Pancreas (tissue), 10 donors: Measurements from ENCODE around the gene TOX3. TPM values are rescaled to one million over a fixed set of nuclear protein-coding genes. Genes with fewer than 3 reads are reported as not detected.

ENCODE experiments used
- ATAC-seq, 4 donors: fragments of 200-7000 bp; cut with Tn5 transposase; one replicate each; pipeline versions ENCODE4 v1.8.0 to v1.9.1; 2020; ENCODE audit warnings: mild to moderate bottlenecking in 4 of 4, moderate library complexity in 4 of 4
- DNase-seq, 6 donors: peaks; one replicate each; pipeline ENCODE4 v3.0.0-alpha.2; 2020
- FAIRE-seq: peaks from 2 replicates; lab custom pipeline; 2012; peaks lifted over from hg19 to GRCh38; lab: Jason Lieb, UNC
- H3K27ac ChIP-seq, 4 donors: fragments of 200-600 bp; sonication (generic); 1 replicate in 3 of 4; 2 replicates in 1 of 4; pipeline versions ENCODE4 v1.5.0 to v1.8.0; 2020
- H3K27me3 ChIP-seq, 4 donors: fragments of 200-600 bp; one replicate each; pipeline ENCODE4 v1.8.0; 2021
- H3K36me3 ChIP-seq, 3 donors: fragments of 200-600 bp; sonication (generic) in 1 of 3; one replicate each; pipeline versions ENCODE4 v1.5.0 to v1.8.0; 2020 to 2021
- H3K4me1 ChIP-seq, 3 donors: fragments of 200-600 bp; one replicate each; pipeline ENCODE4 v1.8.0; 2021
- H3K4me3 ChIP-seq, 4 donors: fragments of 200-600 bp; sonication (generic) in 2 of 4; one replicate each; pipeline versions ENCODE4 v1.5.0 to v1.8.0; 2020 to 2021
- H3K9me3 ChIP-seq, 4 donors: fragments of 200-600 bp; one replicate each; pipeline ENCODE4 v1.8.0; 2021
- WGBS, 2 donors: extraction: QIAGEN DNeasy Blood & Tissue Kit; methylation state at CpG; one replicate each; pipeline ENCODE4 v1.1.7; 2013; 5-methylcytosine and 5-hydroxymethylcytosine counted together
- intact Hi-C, 3 donors: fragments of 100-400 bp; cut with DNase I; formaldehyde crosslinking; loops; one replicate each; pipeline versions ENCODE4 v1.11.1 to v1.14.2; 2022
- polyA plus RNA-seq, 2 donors: library from polyadenylated mRNA; stranded (reverse); fragments of 200-250 nt; gene quantifications; one replicate each; pipeline ENCODE4 v1.2.3, GENCODE V29; 2013
- total RNA-seq, 6 donors: library from RNA; stranded (reverse); fragmentation: NEBNext Ultra II Directional in 4 of 6; extraction: Animal tissue kit (Norgen Biotek cat#: 25700) in 4 of 6; gene quantifications; one replicate each; pipeline versions ENCODE4 v1.2.1 to v1.2.4, GENCODE V29; 2021 to 2023
- TF ChIP-seq, protein P1 (sequence below), 4 donors: fragments of 200-600 bp; sonication (generic) in 3 of 4; IDR thresholded peaks; one replicate each; pipeline versions ENCODE4 v1.5.0 to v1.8.0; 2021; ENCODE audit warnings: antibody characterized with exemption in 4 of 4
- donor health status: healthy with polysubstance abuse.
- donor health status: DM: no; HTN: no; CAD: no; lungs with moderate emphysema.
- donor health status: DM: no; HTN: no; CAD: no.
- donor health status: control.
- donor health status: control.
- donor health status: Bipolar disorder and iron deficiency.
- donor health status: DM: yes; HTN: yes; CAD: no.
- donor health status: DM: no; HTN: no; CAD: no.
- donor health status: DM: no; HTN: no; CAD: no.
- donor health status: DM: yes; HTN: yes; CAD: no.

Gene TOX3
- total and polyA plus RNA-seq, 8 donors, result 1.1 to 6.1 (median 4.2) TPM

DNA sequence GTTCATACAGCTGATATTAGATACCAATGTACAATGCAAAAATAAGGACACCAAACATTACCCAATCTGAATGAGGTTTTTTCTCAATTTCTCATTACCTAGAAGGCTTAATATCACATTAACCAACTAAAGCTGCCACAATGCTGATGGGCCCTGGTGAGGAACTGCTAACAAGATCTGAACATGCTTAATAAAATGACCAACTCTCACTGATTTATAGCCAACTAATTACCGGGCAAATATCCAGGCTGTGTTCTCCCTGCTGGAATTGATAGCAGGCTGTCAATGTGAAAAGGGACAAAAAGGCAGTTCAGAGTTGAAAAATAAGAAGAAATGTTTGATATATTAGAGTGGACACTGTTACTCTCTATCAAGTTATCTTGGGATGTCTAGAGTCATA lies 124.6 kb downstream of the TOX3 start:
- intact Hi-C loops, result no loop called here
- WGBS, 2 donors, result 72% methylated on average over 1 of the region's 1 CpG
- Histone ChIP-seq H3K9me3 (no peaks in the 10 kb centered on the region), H3K4me3 (no peak overlapping the region), H3K27ac (no peak overlapping the region), H3K36me3 (no peaks in the 10 kb centered on the region), H3K4me1 (no peaks in the 10 kb centered on the region), H3K27me3 (no peaks in the 10 kb centered on the region)
- ATAC-seq (no peak), FAIRE-seq (no peak), DNase-seq (no peak)
- TF ChIP-seq, protein P1, sequence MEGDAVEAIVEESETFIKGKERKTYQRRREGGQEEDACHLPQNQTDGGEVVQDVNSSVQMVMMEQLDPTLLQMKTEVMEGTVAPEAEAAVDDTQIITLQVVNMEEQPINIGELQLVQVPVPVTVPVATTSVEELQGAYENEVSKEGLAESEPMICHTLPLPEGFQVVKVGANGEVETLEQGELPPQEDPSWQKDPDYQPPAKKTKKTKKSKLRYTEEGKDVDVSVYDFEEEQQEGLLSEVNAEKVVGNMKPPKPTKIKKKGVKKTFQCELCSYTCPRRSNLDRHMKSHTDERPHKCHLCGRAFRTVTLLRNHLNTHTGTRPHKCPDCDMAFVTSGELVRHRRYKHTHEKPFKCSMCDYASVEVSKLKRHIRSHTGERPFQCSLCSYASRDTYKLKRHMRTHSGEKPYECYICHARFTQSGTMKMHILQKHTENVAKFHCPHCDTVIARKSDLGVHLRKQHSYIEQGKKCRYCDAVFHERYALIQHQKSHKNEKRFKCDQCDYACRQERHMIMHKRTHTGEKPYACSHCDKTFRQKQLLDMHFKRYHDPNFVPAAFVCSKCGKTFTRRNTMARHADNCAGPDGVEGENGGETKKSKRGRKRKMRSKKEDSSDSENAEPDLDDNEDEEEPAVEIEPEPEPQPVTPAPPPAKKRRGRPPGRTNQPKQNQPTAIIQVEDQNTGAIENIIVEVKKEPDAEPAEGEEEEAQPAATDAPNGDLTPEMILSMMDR (IDR thresholded peaks at IDR 0.05), result no peak

DNA sequence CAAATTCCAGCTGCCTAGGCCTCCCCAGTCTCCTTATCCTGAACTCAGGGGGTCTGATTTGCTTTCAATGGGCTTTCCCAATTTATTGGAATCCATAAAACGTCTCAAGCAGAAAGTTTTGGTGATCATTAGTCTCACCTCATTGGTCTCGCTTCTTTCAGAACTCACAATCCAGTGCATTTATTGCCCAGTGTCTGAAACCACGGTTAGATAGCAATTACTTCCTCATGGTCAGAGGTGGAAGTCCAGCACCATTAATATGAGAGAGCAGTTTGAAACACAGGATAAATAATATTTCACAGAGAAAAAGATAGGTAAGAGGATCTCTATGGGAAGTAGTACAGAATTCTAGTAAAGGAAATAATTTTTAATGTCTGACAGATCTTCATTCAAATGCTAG lies 128.7 kb downstream of the TOX3 start:
- DNase-seq (no peak), FAIRE-seq (no peak), ATAC-seq (no peak)
- Histone ChIP-seq H3K27ac (no peak overlapping the region), H3K4me1 (no peaks in the 10 kb centered on the region), H3K9me3 (no peaks in the 10 kb centered on the region), H3K36me3 (no peaks in the 10 kb centered on the region), H3K4me3 (no peak overlapping the region), H3K27me3 (no peaks in the 10 kb centered on the region)
- 72 to 80% methylated on average over 3 of the region's 3 CpGs for WGBS, 2 donors
- TF ChIP-seq, protein P1 (IDR thresholded peaks at IDR 0.05), result no peak
- intact Hi-C loops, result no loop called here

DNA sequence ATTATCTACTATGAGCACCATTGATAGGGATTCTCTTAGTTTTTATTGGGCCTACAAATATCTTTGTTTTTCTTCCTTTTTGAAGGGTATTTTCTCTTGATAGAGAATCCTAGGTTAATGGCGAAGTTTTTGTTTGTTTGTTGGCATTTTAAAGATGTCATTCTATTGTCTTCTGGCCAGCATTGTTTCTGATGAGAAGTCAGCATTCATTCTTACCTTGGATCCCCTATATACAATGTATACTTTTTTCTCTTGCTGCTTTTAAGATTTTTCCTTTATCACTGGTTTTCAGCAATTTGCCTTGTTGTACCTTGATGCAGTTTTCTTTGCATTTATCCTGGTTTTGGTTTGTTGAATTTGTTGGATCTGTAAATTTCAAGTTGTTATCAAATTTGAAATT lies 130.1 kb downstream of the TOX3 start:
- Histone ChIP-seq H3K9me3 (no peaks in the 10 kb centered on the region), H3K27me3 (no peaks in the 10 kb centered on the region)
- 75 to 93% methylated on average over 1 of the region's 1 CpG for WGBS, 2 donors

DNA sequence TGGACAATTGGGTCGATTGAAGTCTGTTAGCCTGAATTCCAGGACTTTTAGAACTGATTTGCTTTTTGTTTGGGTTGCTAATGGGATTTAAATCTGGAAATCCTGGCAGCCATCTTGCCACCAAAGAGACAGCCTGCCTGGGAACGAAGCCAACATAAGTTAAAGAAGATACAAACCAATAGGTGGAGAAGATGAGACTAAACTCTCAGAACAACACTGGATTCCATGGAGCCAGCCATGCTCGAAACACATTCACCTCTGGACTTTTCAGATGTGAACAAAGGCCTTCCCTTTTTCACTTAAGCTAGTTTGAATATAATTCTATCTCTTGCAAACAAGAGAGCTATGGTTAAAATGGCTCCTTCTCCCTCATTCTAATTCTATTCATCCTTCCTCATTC lies 135.9 kb downstream of the TOX3 start:
- Histone ChIP-seq H3K27ac (no peak overlapping the region), H3K4me1 (no peaks in the 10 kb centered on the region), H3K27me3 (no peaks in the 10 kb centered on the region), H3K36me3 (no peaks in the 10 kb centered on the region), H3K4me3 (no peak overlapping the region), H3K9me3 (no peaks in the 10 kb centered on the region)
- 65 to 73% methylated on average over 3 of the region's 3 CpGs for WGBS, 2 donors
- intact Hi-C loops, result no loop called here
- TF ChIP-seq, protein P1 (IDR thresholded peaks at IDR 0.05), result no peak
- ATAC-seq (no peak), FAIRE-seq (no peak), DNase-seq (no peak)

More for the DNA sequence above, 130.1 kb downstream of the TOX3 start:
- TF ChIP-seq, protein P1 (IDR thresholded peaks at IDR 0.05), result no peak
- Histone ChIP-seq H3K4me3 (no peak overlapping the region), H3K36me3 (no peaks in the 10 kb centered on the region), H3K4me1 (no peaks in the 10 kb centered on the region), H3K27ac (no peak overlapping the region)
- FAIRE-seq (no peak), DNase-seq (no peak), ATAC-seq (no peak)
- intact Hi-C loops, result no loop called here

DNA sequence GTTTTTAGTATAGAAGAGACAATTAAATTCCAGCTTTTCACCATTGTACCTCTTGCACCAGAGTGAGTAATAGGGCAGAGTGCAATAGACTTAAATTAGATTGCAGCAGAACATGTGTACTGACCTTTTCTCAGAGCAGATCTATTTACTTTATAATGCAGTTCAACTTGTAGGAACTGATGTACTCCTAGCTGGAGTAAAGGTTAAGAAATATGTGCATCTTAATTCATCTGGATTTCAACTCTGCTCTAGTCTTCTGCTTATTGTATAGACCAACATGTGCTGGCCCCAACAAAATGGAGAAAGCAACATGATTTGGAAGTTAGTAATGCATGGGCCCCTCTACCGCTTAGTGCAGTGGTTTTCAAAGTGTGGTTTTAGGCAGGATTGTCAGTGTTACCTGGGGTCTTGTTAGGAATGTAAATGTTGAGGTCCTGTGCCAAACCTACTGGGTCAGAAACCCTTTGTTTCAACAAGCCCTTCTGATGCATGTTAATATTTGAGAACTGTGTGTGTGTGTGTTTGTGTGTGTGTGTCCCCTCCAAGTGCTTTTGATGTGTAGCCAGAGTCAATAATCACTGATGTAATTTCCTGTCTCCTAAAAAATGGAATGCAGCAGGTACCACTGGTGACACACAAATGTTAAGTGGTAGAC lies 138.6 kb downstream of the TOX3 start:
- H3K4me3 ChIP-seq, result no peak overlapping the region
- no peaks in the 10 kb centered on the region for H3K9me3 ChIP-seq
- no peaks in the 10 kb centered on the region for H3K36me3 ChIP-seq
- TF ChIP-seq, protein P1 (IDR thresholded peaks at IDR 0.05), result no peak
- H3K4me1 ChIP-seq, result no peaks in the 10 kb centered on the region
- H3K27ac ChIP-seq, result no peak overlapping the region
- no peak for FAIRE-seq
- intact Hi-C loops, result no loop called here
- no peaks in the 10 kb centered on the region for H3K27me3 ChIP-seq
- DNase-seq, result no peak
- peak in 3 of 4 donors; percentile 14 to 38 (median 37) for ATAC-seq
- 96% methylated on average over 1 of the region's 1 CpG for WGBS, 2 donors
